Non-pigmented ciliary epithelial cell (primary cell): Measurements from ENCODE around the gene CHID1.

Experiments used
- DNase-seq: peaks from one replicate; pipeline ENCODE4 v3.0.0-alpha.2; 2010; ENCODE audit warnings: low read depth

Gene CHID1

DNA sequence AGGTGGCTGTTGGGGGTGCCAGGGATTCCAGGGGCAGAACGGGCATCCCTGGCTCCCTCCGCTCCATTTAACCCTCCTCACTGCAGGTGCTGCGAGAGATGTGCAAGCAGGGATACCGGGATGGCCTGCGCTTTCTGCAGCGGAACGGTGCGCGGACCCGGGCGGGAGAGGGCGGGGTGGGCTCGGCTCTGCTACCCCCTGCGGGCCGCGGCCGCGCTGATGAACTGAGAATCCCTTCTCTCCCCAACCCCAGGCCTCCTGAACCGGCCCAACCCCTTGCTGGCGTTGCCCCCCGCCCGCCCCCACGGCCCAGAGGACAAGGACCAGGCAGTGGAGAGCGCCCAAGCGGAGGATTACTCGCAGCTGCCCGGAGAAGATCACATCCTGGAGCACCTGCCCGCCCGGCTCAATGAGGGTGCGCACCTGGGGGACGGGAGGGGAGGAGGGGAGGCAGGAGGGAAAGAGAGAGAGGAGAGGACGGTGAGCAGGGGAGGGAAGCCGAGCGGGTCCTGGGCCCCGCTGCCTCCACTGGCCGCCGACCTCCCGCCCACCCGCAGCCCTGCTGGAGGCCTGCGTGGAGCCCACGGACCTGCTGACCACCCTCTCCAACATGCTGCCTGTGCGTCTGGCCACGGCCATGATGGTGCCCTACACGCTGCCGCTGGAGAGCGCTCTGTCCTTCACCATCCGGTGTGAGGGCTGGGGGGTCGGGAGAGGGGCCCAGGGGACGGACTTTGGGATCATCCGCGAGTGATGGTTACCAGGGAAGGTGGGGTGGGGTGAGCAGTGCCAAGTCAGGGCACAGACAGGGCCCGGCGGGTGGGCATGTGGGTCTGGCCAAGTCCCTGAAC is 86.9 kb downstream of the CHID1 start:
- no peak for DNase-seq

DNA sequence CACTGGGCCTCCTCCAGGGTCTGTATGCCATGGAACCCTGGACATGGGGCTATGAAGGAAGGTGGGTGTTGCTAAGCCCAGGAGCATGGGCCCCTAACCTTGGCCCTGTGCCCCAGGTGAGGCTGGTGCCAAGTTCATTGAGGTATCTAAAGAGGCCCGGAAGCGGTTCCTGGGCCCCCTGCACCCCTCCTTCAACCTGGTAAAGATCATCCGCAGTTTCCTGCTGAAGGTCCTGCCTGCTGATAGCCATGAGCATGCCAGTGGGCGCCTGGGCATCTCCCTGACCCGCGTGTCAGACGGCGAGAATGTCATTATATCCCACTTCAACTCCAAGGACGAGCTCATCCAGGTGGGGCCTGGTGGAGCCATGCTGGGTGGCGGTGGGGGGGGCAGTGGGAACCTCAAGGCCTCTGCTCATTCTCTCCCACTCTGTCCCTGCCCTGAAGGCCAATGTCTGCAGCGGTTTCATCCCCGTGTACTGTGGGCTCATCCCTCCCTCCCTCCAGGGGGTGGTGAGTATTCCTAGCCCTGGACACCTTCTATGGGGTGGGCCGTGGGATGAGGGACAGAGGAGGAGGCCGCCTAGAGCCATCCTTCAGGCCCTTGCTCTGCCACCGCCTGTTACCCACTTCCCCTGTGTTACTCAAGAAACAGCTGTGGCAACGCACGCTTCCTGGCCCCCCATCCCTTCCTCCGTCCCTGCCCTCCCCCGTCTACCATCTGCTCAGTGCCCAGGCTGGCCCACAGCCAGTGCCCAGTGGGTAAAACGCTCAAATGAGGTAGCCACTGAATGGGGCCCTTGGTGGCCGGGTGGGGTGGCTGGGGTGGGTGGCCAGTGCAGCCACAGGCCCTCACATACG is 88.9 kb downstream of the CHID1 start:
- DNase-seq = no peak

DNA sequence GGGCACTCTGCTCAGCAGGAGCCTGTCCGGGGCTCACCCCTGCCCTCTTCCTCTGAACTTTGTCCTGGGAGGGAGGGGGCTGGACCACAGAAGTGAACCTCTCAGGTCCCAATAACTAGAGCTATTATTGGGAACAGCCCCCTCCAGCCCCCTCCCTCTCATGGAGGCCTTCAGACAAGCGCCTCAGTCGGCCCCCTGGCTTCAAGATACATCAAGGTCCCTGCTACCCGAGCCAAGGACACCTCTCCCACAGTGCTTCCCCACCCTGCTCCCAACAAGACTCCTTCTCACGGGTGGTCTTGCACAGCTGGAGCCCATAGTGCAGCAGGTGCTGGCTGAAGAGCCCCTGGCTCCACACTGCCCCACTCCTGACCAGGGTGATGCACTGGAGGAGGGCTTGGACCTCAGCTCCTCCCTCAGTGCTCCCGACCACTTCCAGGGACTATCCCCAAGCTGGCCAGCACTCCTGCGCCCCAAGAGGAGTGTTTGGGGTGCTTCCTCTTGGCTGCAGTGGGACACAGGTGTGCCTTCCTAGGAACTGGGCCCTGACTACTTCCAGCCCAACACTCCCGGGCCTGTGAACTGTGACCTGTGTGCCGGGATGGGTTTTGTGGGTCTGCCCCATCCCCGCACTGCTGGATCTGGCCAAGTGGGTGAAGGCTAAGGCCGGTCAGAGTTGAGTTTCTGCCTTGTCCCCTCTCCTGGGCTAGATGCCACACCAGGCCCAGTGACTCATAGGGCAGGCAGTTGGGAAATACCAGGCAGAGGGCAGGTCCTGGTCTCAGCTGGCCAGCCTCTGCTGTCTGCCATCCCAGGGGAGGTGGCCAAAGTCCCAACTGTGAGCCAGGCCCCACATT is 89.7 kb downstream of the CHID1 start:
- no peak for DNase-seq

- DNase-seq = no peak
Measured at GRCh38 chr11:819943-820649, 90.5 kb downstream of the CHID1 start.

DNA sequence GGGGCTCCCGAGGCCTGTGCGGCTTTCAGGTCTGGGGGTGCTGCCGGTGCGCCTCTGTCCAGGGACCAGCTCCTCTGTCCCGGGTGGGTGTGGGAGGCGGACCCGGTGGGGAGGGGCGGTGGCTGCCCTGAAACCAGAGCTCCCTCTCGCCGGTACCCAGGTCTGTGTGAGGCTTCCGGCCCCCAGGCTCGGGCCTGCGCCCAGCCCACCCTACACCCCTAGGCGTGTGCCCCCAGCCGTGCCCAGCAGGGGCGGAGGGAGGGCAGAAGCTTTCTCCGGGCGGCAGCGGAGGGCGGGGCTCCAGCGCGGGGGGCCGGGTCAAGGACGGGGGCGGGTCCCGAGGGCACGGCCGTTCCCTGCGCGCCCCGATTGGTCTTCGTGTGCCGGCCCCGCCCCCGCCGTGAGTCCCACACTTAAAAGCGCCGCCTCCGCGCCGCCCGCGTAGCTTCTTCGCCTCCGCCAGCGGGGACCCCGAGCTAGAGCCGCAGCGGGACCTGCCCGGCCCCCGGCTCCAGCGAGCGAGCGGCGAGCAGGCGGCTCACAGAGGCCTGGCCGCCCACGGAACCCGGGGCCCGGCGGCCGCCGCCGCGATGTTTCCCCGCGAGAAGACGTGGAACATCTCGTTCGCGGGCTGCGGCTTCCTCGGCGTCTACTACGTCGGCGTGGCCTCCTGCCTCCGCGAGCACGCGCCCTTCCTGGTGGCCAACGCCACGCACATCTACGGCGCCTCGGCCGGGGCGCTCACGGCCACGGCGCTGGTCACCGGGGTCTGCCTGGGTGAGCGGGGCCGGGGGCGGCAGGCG is 91.3 kb downstream of the CHID1 start:
- no peak for DNase-seq

- DNase-seq = no peak
Measured at GRCh38 chr11:818396-819128, 92.0 kb downstream of the CHID1 start, which contains the start of gene PNPLA2. TSS of gene PNPLA2 (plus strand) at chr11:818914. CDS start at chr11:819719, 805 bp downstream.
